ENCODE results near the gene IRF2BP1.
"Not testable (repeated sequence)": the region's sequence is repeated elsewhere in the genome, so short reads cannot be mapped to it uniquely, and the experiment has no call there.

The IRF2BP1 gene

DNA sequence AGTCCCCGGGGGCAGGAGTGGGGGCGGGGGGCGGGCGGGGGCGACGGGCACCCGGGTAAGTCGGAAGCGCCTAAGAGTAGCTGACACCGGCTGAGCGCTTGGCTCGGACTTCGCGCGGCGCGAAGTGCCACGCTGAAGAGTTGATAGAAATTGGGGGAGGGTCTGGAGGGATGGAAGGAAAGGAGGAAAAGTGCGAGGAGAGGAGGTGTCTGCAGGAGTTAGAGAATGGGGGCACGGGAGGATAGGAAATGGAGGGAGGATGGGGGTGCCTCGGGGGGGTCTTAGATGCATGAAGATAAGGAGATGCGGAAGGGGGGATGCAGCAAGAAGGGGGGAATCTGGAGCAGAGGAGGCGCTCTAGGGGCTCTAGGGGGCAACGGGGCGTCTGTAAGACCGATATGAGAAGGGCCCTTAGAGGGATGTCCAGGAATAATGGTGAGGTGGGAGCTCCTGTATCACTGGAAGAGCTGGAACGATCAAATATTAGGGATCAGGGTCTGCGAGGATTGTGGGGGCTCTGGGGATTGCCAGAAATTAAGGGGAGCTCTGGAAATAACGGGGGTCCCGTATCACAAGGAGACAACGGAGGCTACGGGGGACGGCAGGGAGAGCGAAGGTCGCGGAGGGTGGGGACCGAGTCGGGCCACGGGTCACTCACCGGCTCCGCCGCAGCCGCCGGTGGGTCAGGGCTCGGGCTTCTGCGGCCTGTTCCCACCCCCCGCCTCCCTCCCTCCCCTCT is 16.1 kb upstream of the IRF2BP1 start, which contains the start of gene MYPOP:
MYPOP (minus strand) TSS at position 702 of the 739 bp plus-strand sequence. CDS start 840 bp downstream, outside the sequence.
- no peak for DNase-seq

DNA sequence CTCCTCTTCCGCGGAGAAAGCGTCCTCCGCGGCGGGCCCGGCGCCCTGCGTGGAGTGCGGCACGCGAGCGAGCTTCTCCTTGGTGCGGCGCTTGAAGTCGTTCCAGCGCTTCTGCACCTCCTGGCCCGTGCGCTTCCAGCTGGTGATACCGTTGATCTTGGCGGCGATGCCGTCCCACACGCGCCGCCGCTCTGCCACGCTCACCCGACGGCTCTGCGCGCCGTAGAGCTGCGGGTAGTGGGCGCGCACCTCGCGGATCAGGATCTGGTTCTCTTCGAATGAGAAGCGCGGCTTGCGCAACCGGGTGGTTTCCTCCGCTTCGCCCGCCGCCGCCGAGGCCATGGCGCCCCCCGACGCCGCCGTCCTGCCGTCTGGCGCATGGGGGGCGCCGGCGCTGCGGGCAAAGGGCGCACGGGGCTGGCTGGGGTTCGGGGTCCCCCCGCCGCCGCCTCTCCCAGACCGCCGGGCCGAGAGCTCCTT is 15.5 kb upstream of the IRF2BP1 start:
- DNase-seq, result peak; percentile 67

DNA sequence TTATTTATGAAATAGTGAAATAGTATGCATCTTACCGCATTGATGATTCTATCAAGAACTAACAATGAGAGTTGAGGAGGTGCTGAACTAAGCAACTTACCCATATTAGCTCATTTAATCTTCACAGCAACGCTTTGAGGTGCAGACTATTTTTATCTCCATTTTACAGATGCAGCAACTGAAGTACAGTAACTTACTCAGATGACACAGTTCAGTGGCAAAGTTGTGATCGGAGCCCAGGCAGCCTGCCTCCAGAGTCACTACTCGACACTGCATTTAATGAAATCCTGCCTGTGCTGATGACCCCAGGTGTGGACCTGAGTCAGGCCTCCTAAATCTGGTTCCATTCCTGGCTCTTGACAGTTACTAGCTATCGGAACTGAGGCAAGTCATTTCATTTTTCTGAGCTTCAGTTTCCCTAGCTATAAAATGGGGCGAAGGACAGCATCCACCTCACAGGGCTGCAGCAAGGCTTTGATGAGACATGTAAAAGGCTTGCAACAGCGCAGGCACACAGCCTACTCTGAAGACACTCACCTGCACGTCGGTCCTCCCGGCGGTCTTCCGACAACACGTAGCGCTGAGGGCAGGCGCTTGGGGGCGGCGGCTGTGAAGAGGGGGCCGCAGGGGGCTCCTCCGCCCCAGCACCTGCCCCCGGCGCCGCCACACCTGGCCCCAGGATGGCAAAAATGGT is 14.9 kb upstream of the IRF2BP1 start:
- no peak for DNase-seq

DNA sequence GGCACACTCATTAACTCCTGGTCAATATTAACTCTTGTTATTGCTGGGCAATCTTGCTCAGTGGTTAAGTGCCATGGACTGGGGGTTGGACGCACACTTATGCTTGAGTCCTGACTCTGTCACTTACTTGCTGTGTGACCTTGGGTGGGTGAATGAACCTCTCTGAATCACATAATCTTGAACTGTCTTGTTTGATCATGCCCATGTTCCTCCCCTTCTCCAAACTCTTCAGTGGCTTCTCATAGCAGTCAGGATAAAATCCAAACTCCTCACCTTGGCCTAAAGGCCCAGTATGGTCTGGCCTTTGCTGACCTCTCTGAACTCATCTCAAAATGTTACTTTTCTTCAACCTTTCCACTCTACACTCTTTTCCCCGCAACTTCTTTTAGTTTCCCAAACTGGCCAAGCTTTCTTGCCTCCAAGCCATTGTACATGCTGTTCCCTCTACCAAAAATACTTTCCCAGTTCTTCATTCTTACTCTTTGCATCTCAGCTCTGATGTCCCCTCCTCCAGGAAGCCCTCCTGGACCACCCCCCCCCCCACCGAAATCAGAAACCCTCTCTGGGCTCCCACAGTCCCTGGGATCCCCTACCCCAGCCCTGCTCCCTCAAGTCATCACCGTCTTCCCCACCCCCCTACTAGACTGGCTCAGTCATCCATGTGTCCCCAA is 14.1 kb upstream of the IRF2BP1 start:
- DNase-seq, result no peak

DNA sequence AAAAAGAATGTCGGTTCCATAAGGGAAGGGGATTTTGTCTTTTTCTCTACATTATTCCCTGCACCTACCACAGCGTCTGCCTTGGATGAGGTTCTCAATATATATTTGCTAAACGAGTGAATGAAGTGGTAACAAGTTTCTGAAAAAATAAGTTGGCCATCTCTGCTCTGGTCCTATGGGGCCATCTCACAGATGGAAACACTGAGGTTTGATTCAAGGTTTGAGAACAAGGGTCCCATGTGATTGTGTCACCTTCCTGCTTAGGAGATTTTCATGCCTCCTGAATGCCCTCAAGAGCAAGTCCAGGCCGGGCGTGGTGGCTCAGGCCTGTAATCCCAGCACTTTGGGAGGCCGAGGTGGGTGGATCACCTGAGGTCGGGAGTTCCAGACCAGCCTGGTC is 13.3 kb upstream of the IRF2BP1 start:
- DNase-seq, result no peak

- DNase-seq, result peak; percentile 82
These were observed 11.4 kb upstream of the IRF2BP1 start for GRCh38 chr19:45897261-45897812.

DNA sequence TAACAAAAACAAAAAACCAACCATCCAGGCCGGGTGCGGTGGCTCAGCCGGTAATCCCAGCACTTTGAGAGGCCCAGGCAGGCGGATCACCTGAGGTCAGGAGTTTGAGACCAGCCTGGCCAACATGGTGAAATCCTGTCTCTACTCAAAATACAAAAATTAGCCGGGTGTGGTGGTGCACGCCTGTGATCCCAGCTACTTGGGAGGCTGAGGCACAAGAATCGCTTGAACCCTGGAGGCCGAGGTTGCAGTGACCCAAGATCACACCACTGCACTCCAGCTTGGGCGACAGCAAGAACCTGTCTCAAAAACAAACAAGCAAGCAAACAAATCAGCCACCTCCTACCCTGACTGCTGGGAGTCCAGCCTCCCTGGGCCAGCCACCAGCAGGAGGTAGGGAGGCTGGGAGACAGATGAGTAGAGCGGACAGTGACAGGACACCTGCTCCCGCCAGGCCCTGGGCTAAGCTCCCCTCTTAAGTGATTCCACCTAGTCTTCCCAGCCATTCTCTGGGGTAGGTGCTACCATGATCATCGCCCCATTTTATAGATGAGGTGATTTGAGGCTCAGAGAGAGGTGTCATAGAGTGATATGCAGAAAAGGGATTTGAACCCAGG is 10.2 kb upstream of the IRF2BP1 start:
- DNase-seq, result not testable (repeated sequence)

DNA sequence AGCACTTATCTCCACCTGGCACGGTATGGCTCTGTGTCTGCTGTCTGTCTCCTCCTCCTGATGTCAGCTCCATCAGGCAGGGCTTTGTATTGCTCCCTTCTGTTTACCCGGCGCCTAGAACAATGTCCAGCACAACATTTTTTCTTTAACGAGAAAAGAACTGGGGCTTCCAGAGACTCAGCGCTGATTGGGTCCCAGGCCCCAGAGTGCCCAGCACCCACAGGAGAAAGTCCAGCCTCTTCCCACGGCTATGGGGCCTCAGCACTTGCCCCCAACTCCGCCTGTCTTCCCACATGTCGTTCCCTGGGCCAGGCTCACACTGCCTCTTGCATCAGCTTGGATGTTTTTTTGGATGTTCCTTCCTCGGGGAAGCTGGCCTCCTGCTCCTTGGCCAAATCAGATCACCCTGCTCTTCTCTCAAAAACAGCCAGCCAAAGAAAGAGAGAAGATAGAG is 9.6 kb upstream of the IRF2BP1 start:
- DNase-seq, result no peak

- no peak for DNase-seq
These were observed 4.9 kb upstream of the IRF2BP1 start for GRCh38 chr19:45890877-45891276.

- DNase-seq, result no peak
These were observed 3.4 kb upstream of the IRF2BP1 start for GRCh38 chr19:45889210-45889885.

DNA sequence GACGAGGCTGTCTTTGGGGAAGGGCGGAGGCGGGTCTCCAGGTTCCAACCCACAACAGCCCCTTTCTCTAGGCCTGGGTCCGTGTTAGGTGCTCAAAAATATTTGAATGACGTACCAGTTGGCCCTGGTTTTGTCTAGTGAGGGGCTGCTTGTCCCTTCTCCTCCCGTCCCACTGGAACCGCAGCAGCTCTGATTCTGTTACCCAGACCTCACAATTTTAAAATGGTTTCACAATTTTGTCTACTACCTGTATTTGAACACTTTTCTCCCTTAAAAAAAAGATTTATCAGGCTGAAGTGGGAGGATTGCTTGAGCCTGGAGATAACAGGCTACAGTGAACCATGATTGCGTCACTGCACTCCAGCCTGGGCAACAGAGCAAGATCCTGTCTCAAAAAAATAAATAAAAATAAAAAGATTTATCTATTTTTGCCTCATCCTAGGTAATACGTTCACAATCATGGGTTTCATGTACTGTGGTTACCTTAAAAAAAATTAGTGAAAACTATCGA is 1.3 kb upstream of the IRF2BP1 start:
- DNase-seq, result no peak

DNA sequence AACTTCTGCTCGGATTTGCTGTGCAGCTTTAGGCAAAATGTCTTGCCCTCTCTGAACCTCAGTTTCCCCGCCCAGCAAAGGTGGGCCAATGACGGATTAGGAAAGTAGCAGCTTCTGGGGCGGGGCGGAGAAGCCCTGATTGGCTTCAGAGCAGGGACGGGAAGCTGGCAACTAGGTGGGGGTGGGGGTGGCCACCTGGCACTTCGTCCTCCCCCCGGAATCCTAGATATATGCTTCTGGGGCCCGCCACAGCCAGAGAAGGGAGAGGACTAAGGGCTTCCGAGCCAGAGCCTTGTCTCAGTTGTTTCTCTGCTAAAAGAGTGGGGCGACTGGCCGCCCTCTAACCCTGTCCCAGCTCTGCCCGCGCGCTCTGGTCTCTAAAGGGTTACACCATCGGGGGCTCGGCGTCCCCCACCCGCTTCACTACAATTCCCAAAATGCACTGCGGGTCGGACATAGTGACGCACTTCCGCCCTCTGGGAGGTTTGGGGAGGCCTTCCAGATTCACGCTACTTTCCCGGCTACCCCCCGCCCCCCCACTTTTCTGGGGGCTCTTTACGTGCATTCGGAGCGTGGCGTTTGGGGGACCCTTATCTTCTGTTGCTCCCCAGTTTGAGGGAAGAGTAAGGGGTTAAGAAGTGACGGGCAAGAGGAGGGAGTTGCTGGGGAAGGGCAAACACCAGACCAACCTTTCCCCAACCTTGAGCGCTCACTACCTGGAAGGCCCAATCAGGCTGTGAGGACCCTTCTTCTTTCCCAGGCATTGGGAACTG is 672 bp upstream of the IRF2BP1 start:
- DNase-seq, result peak; percentile 93

DNA sequence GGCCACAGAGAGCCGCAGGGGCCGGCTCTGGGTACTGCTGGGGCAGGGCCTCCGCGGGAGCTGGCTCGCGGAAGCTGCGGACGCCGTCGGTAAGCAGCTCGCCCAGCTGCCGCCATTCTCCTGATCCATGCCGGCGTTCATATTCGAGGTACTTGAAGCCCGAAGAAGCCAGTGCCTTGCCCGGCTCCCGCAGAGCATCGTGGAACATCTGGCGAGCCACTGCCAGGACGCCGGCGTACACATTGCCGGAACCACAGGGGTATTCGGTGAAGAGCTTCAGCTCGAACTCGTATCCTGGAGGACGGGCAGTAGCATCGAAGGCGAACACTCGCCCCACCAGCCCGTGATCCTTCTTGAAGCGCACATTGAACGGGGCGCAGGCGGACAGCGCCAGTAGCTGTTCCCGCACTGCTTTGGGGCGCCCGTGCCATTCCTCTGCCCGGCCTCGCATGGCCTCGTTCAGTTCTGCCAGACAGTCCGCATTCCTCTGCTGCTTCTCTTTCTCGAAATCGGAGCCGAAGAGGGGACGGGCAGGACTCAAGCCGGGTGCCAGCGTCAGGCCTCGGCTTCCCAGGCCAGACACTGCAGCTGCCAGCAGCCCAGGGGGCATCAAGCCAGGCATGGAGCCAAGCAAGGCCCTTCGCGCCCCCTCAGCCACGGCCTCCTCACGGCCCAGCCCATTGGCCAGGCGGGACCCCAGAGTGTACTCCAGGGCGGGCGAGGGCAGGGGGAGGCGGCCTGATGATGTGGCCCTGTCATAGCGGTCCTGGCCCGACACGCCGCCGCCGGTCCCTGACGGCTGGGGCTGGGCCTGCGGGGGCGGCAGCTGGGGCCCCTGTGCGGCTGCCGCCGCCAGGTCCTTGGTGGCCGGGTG is 1.0 kb downstream of the IRF2BP1 start:
- no peak for DNase-seq

- DNase-seq, result no peak
These were observed 1.9 kb downstream of the IRF2BP1 start for GRCh38 chr19:45883881-45884681.

GRCh38 chr19:45883586-45883880 is 2.4 kb downstream of the IRF2BP1 start:
- DNase-seq, result no peak

DNA sequence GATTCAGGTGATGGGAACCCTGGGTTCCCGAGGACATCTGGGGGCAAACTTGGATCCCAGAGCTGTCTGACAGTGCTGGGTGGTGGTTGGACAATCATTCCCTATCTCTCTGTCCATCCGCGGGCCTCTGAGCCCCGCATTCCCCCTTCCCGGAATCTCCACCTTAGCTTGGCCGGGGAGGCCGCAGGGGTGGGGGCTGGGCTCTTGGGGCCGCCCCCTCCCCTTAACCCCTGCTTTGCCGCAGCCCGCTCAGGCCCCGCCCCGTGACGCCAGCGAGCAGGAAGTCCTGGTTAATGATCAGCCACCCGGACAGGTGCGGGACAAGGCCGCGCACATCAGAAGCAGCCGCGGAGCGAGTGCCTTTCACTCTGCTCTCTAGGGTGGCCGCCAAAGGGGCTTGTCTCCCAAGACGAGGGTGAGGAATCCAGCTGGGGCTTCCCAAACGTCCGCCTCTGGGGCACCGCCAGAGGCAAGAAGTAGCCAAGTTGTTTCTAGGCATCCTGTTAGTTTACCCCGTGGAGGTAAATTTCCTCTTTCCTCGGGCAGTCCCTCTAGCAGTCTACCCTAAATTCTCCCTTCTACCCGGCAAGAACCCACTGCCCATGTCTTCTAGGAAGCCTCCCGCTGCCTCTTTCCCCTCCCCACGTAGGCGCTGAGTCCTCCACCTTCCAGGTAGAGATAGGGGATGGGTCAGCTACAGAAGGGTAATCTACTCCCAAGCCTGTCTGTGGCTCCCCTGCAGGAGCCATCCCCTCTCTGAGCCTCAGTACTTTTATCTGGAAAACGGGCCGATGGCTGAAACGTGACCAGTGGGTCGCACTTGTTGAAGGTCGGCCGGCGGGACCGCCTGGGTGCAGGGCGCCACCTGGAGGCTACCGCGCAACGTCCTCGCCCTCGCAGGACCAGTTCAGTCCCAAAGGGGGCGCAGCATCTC is 3.0 kb downstream of the IRF2BP1 start:
- peak; percentile 82 for DNase-seq

- no peak for DNase-seq
These were observed 3.9 kb downstream of the IRF2BP1 start for GRCh38 chr19:45881909-45882528.

Data from inflammatory macrophage treated with lipopolysaccharide for 4 hours (primary cell).